GM12872 (cell line): ENCODE results near the gene OR52W1.

Experiments
- TF ChIP-seq, protein P1 (sequence below): IDR thresholded peaks from 3 replicates; pipeline ENCODE4 v1.5.1; 2011; ENCODE audit warnings: low read depth, mild to moderate bottlenecking, low read length, moderate library complexity; ENCODE audit not compliant: insufficient read depth

Gene OR52W1

GRCh38 chr11:6194065-6194581 lies 4.9 kb upstream of the OR52W1 start:
- TF ChIP-seq, protein P1, sequence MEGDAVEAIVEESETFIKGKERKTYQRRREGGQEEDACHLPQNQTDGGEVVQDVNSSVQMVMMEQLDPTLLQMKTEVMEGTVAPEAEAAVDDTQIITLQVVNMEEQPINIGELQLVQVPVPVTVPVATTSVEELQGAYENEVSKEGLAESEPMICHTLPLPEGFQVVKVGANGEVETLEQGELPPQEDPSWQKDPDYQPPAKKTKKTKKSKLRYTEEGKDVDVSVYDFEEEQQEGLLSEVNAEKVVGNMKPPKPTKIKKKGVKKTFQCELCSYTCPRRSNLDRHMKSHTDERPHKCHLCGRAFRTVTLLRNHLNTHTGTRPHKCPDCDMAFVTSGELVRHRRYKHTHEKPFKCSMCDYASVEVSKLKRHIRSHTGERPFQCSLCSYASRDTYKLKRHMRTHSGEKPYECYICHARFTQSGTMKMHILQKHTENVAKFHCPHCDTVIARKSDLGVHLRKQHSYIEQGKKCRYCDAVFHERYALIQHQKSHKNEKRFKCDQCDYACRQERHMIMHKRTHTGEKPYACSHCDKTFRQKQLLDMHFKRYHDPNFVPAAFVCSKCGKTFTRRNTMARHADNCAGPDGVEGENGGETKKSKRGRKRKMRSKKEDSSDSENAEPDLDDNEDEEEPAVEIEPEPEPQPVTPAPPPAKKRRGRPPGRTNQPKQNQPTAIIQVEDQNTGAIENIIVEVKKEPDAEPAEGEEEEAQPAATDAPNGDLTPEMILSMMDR: no peak

DNA sequence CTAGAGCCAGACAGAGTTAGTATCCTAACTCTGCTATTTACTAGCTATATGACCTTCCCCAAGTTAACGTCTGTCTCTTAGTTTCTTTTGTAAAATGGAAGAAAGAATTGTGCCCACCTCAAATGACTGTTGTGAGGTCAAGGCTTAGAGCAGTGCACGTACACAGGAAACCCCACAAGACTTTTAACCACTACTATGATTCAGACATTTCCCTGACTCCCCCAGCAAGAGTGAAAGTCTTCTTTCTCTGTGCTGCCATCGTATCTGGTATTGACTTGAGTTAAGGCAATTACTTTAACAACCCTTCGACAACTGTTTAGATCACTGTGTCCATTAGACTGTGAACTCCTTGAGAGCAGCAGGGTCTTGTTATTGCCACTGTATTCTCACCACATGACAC lies 2.6 kb upstream of the OR52W1 start:
- TF ChIP-seq, protein P1: no peak

- TF ChIP-seq, protein P1: no peak
These were observed 1.4 kb upstream of the OR52W1 start for GRCh38 chr11:6197466-6198200.

GRCh38 chr11:6200975-6201374 lies 2.0 kb downstream of the OR52W1 start:
- TF ChIP-seq, protein P1: no peak

GRCh38 chr11:6201481-6201880 lies 2.5 kb downstream of the OR52W1 start:
- TF ChIP-seq, protein P1: no peak

DNA sequence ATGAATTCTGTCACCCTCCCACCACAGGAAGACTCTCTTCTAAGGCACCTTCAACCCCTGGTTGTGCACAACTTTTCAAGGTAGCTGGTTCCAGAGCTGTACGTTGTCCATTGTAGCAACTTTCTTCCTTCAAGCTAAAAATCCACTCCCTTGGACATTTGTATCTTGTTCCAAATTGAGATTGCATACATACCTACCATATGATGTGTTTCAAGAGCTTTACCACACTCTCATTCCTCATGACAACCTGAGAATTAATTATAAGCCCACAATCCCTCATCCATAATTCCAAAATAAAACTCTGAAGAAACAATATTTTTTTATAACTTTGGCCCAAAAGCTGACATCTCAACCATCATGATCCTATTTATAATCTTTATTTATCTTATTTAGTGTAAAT lies 3.0 kb downstream of the OR52W1 start:
- TF ChIP-seq, protein P1: no peak

DNA sequence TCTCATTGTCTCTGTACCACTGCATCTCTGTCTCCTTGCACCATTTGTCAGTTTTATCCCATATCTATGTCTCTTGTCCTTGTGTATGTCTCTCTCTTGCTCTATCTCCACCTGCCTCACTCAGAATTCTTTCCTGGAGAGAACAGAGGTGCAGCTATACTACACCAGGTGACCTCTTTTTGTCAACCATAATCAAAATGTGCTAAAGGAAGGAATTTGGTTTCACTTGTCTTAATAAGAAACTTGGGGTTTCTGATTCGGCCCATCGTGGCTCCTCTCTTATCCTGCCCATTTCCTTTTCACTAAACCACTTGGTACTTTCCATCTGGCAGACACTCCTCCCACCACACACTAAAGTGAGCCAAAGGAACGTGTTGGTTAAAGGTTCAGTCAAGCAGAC lies 4.3 kb downstream of the OR52W1 start:
- TF ChIP-seq, protein P1: no peak
